Measurements from ENCODE around the gene IL22. TPM values are rescaled to one million over a fixed set of nuclear protein-coding genes. Genes with fewer than 3 reads are reported as not detected.
A peak's percentile ranks its signal among the peaks of the same experiment; 100 is the strongest.

The IL22 gene
- total RNA-seq, 1 donor from 2014 or later: not detected

DNA sequence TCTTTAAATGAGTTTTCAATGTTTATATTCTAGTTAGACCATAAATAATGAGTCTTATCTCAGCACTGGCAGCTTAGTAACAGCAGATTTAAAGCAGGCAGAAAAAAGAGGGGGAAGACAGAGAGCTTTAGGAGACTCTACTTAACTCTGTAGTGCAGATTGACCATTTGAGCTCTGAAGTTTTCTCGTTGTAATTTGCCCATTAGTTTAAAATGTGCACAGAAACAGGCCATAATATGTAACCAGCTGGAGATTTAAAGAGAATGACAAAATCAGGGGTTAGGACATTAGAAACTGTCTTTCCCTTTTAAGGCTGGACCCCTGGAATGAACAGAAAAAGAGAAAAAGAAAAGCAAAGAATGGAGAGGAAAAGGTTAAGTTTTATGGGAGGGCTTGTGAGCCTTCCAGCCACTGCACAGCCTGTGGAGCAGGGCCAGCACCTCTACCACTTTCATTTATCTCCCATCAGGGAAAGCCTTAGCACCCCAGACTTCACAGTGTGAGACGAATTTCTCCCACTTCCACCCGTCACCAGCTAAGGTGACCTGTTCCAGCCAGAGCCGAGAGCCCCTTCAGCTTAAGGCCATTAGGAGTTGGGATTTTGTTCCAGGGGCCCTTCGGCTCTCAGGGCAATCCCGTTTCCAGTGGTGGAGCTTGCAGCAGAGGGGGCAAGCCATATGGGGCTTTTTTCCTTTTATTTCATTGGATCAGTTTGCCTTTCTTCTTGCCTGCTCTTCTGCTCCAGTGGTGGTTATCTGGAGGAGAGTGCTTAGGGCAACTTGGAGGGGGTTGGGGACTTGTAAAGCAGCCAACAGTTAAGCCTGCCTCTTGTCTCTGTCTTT lies 8.0 kb downstream of the IL22 start:
- intact Hi-C loops (cut with DNase I): no loop called here
- H3K4me1 ChIP-seq: peaks cover 25% of the 10 kb centered on the region
- H3K4me3 ChIP-seq: peak overlapping the region in 1 of 2 donors; percentile 31
- peak overlapping the region; percentile 57 for H3K27ac ChIP-seq
- no peaks in the 10 kb centered on the region for H3K36me3 ChIP-seq
- H3K9me3 ChIP-seq: no peaks in the 10 kb centered on the region
- DNase-seq (ENCODE audit: extremely low spot score in 2 of 2): no peak
- TF ChIP-seq POLR2A (IDR thresholded peaks at IDR 0.05) (no peak), POLR2AphosphoS5 (IDR thresholded peaks at IDR 0.05; ENCODE audit: insufficient read depth in 1 of 2, low read depth in 1 of 2) (no peak)
- TF ChIP-seq, protein P1, sequence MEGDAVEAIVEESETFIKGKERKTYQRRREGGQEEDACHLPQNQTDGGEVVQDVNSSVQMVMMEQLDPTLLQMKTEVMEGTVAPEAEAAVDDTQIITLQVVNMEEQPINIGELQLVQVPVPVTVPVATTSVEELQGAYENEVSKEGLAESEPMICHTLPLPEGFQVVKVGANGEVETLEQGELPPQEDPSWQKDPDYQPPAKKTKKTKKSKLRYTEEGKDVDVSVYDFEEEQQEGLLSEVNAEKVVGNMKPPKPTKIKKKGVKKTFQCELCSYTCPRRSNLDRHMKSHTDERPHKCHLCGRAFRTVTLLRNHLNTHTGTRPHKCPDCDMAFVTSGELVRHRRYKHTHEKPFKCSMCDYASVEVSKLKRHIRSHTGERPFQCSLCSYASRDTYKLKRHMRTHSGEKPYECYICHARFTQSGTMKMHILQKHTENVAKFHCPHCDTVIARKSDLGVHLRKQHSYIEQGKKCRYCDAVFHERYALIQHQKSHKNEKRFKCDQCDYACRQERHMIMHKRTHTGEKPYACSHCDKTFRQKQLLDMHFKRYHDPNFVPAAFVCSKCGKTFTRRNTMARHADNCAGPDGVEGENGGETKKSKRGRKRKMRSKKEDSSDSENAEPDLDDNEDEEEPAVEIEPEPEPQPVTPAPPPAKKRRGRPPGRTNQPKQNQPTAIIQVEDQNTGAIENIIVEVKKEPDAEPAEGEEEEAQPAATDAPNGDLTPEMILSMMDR (IDR thresholded peaks at IDR 0.05): no peak
- H3K27me3 ChIP-seq: no peaks in the 10 kb centered on the region

DNA sequence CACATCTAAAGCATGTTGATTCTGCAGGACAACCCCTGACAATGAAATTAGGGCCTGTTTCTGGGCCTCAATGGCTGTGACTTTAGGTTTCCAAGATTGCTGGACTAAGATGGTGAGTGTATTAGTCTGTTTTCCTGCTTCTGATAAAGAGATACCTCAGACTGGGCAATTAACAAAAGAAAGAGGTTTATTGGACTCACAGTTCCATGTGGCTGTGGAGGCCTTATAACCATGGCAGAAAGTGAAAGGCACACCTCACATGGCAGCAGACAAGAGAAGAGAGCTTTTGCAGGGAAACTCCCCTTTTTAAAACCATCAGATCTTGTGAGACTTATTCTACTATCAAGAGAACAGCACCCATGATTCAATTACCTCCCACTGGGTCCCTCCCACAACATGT lies 10.6 kb downstream of the IL22 start:
- no peak overlapping the region for H3K4me3 ChIP-seq
- no peak for DNase-seq (ENCODE audit: extremely low spot score in 2 of 2)
- H3K27ac ChIP-seq: no peak overlapping the region
- intact Hi-C loops (cut with DNase I): no loop called here
- H3K27me3 ChIP-seq: no peaks in the 10 kb centered on the region
- TF ChIP-seq POLR2A (IDR thresholded peaks at IDR 0.05) (no peak), POLR2AphosphoS5 (IDR thresholded peaks at IDR 0.05; ENCODE audit: insufficient read depth in 1 of 2, low read depth in 1 of 2) (no peak)
- TF ChIP-seq, protein P1 (IDR thresholded peaks at IDR 0.05): no peak
- no peaks in the 10 kb centered on the region for H3K9me3 ChIP-seq
- no peaks in the 10 kb centered on the region for H3K36me3 ChIP-seq
- peaks cover 42% of the 10 kb centered on the region for H3K4me1 ChIP-seq

DNA sequence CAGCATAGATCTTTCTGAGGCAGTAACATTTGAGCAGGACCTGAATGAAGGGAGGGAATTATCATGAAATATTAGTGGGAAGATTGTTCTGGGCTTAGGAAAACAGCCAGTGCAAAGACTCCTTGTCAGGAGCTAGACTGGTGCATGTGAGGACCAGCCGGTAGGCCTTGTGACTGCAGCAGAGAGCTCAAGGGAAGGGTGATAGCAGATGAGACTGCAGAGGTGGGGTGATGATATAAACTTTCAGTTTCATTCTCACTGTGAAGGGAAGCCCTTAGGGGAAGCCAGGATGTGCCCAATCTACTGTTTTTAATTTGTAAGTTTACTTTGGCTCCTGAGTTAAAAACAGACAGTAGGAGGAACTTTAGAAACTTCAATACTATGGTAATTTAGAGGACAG lies 12.4 kb downstream of the IL22 start:
- Histone ChIP-seq H3K9me3 (no peaks in the 10 kb centered on the region), H3K4me3 (no peak overlapping the region), H3K36me3 (no peaks in the 10 kb centered on the region), H3K27ac (peak overlapping the region; percentile 50), H3K27me3 (no peaks in the 10 kb centered on the region), H3K4me1 (peaks cover 56% of the 10 kb centered on the region)
- intact Hi-C loops (cut with DNase I): no loop called here
- no peak for DNase-seq (ENCODE audit: extremely low spot score in 2 of 2)
- TF ChIP-seq POLR2AphosphoS5 (IDR thresholded peaks at IDR 0.05; ENCODE audit: insufficient read depth in 1 of 2, low read depth in 1 of 2): peak in 1 of 2 donors; percentile 42
- TF ChIP-seq, protein P1 (IDR thresholded peaks at IDR 0.05): no peak

DNA sequence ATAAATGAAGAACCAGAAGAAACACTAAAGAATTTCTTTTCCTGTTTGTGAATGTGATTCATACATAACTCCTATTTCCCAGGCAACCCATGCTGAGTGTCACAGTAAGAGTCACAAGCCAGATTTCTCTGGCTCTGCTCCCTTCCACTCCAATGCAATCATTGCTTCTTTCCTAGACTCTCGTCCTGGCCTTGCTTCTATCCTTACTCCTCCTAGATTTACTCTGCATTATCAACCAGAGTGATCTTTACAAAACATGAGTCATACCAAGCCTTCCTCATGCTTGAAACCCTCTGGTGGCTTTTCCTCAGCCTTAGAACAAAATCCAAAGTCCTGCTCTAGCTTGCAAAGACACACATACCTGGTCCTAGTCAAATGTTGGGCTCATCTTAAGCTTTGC lies 13.3 kb downstream of the IL22 start:
- no peaks in the 10 kb centered on the region for H3K36me3 ChIP-seq
- no peaks in the 10 kb centered on the region for H3K27me3 ChIP-seq
- no peak for DNase-seq (ENCODE audit: extremely low spot score in 2 of 2)
- intact Hi-C loops (cut with DNase I): no loop called here
- TF ChIP-seq, protein P1 (IDR thresholded peaks at IDR 0.05): no peak
- TF ChIP-seq POLR2A (IDR thresholded peaks at IDR 0.05) (no peak), POLR2AphosphoS5 (IDR thresholded peaks at IDR 0.05; ENCODE audit: insufficient read depth in 1 of 2, low read depth in 1 of 2) (peak in 1 of 2 donors; percentile 25)
- H3K9me3 ChIP-seq: no peaks in the 10 kb centered on the region
- peaks cover 49% of the 10 kb centered on the region for H3K4me1 ChIP-seq
- H3K27ac ChIP-seq: peak overlapping the region; percentile 50
- no peak overlapping the region for H3K4me3 ChIP-seq

DNA sequence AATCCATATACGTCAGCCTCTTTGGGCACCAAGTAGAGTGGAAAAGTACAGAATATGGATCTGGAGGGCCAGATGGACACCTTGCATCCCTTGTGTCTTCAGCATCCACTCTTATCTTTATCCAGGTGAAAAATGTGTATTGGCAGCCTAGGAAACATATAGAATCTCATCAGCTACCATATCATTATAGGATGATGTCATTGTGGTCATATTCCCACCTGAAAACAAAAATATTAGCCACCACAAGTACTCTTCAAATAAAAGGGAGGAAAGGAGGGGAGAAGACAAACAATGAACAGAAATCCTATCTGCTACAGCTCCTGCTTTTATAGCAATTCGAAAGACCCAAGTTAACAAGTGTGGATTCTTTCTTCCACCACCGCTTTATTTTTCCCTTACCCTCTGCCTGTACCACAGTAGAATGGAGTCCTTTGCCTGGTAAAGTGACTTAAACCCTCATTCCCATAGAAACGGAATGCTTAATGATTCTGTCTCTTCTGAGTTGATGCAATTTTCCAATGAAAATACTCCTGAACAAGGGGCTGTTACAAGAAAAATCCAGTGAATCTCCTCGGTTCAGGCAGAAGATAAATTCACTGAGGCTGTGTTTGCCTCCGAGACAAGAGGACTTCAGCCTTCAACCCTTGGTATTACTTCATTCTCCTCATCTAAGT lies 14.0 kb downstream of the IL22 start:
- TF ChIP-seq POLR2A (IDR thresholded peaks at IDR 0.05) (no peak), POLR2AphosphoS5 (IDR thresholded peaks at IDR 0.05; ENCODE audit: insufficient read depth in 1 of 2, low read depth in 1 of 2) (no peak)
- TF ChIP-seq, protein P1 (IDR thresholded peaks at IDR 0.05): no peak
- H3K36me3 ChIP-seq: no peaks in the 10 kb centered on the region
- no peaks in the 10 kb centered on the region for H3K27me3 ChIP-seq
- peak overlapping the region; percentile 50 for H3K27ac ChIP-seq
- no peak overlapping the region for H3K4me3 ChIP-seq
- no peaks in the 10 kb centered on the region for H3K9me3 ChIP-seq
- intact Hi-C loops (cut with DNase I): no loop called here
- DNase-seq (ENCODE audit: extremely low spot score in 2 of 2): no peak
- peaks cover 43% of the 10 kb centered on the region for H3K4me1 ChIP-seq

All from vagina (tissue), 2 donors.